K562 (cell line): ENCODE measurements around the gene BIRC3. TPM values are rescaled to one million over a fixed set of nuclear protein-coding genes. Genes with fewer than 3 reads are reported as not detected.
A peak's percentile ranks its signal among the peaks of the same experiment; 100 is the strongest.

Experiments
- ATAC-seq: fragments of 200-7000 bp; cut with Tn5 transposase; 3 replicates; pipeline ENCODE4 v1.9.1; 2020; ENCODE audit warnings: moderate library complexity
- BruUV-seq: library from RNA; stranded (reverse); fragments of 400-500 nt; replicated peaks from 2 replicates; lab custom pipeline; 2021; lab: Mats Ljungman, UMichigan
- CTCF ChIA-PET: fragments of 300-600 bp; formaldehyde crosslinking; extraction: SDS; loops from one replicate; lab custom pipeline; 2021; ENCODE audit warnings: low intra/inter-chr PET ratio; lab: Yijun Ruan, JAX
- POLR2A ChIA-PET: fragments of 300-600, 350-650 bp; sonication (Branson Sonifier 250); formaldehyde crosslinking; extraction: SDS; loops from one replicate; lab custom pipeline; 2021; ENCODE audit warnings: antibody characterized with exemption, inconsistent platforms; lab: Yijun Ruan, JAX
- DNase-seq, 4 experiments: peaks; one replicate each; pipeline versions ENCODE4 v3.0.0 to v3.0.0-alpha.2; 2011 to 2018; ENCODE audit warnings: low spot score in 3 of 4, mixed read lengths in 3 of 4; ENCODE audit errors: extremely low read depth in 1 of 4
- FAIRE-seq: peaks from 2 replicates; lab custom pipeline; 2011; peaks lifted over from hg19 to GRCh38; lab: Jason Lieb, UNC
- H2AFZ ChIP-seq: 2 replicates; pipeline ENCODE4 v1.6.0; 2011; ENCODE audit warnings: low read depth, low read length, control low read depth, inconsistent platforms
- H3K27ac ChIP-seq: fragments of 200-600 bp; 3 replicates; pipeline ENCODE4 v1.8.0; 2011; ENCODE audit warnings: low read depth, mild to moderate bottlenecking, control low read depth, inconsistent platforms, low read length, moderate library complexity, mixed read lengths; ENCODE audit errors: extremely low read depth
- H3K27me3 ChIP-seq, 2 experiments: fragments of 300-600 bp in 1 of 2; 2 replicates in 1 of 2; 3 replicates in 1 of 2; pipeline versions ENCODE4 v1.6.0 to v1.8.0; 2011; ENCODE audit warnings: inconsistent platforms in 2 of 2, low read length in 2 of 2, mild to moderate bottlenecking in 1 of 2, mixed read lengths in 1 of 2, moderate library complexity in 1 of 2; ENCODE audit not compliant: control insufficient read depth in 2 of 2, insufficient read depth in 2 of 2
- H3K36me3 ChIP-seq: fragments of 300-600 bp; 3 replicates; pipeline ENCODE4 v1.8.0; 2011; ENCODE audit warnings: mild to moderate bottlenecking, low read length, inconsistent platforms; ENCODE audit not compliant: control insufficient read depth, insufficient read depth
- H3K4me1 ChIP-seq, 2 experiments: fragments of 200-600 bp in 1 of 2; replicated peaks in 1 of 2; 2 replicates in 1 of 2; 3 replicates in 1 of 2; pipeline versions ENCODE4 v1.5.1 to v1.8.0; 2011; ENCODE audit warnings: inconsistent platforms in 2 of 2, low read length in 2 of 2, mild to moderate bottlenecking in 1 of 2, mixed read lengths in 1 of 2, moderate library complexity in 1 of 2; ENCODE audit not compliant: control insufficient read depth in 2 of 2, insufficient read depth in 2 of 2
- H3K4me2 ChIP-seq: 2 replicates; pipeline ENCODE4 v1.6.1; 2011; ENCODE audit warnings: low read length, control low read depth, inconsistent platforms, mixed read lengths; ENCODE audit not compliant: insufficient read depth
- H3K4me3 ChIP-seq: fragments of 200-600 bp; sonication (generic), shearing (Covaris generic); 2 replicates; pipeline ENCODE4 v1.5.1; 2016; ENCODE audit warnings: control low read depth, inconsistent platforms
- H3K79me2 ChIP-seq: fragments of 200-600 bp; 3 replicates; pipeline ENCODE4 v1.8.0; 2011; ENCODE audit warnings: low read length, inconsistent platforms; ENCODE audit not compliant: control insufficient read depth, insufficient read depth
- H3K9ac ChIP-seq, 2 experiments: 2 replicates each; pipeline versions ENCODE4 v1.6.0 to v1.6.1; 2011; ENCODE audit warnings: low read depth in 2 of 2, low read length in 2 of 2, control low read depth in 1 of 2, inconsistent platforms in 1 of 2, mild to moderate bottlenecking in 1 of 2, mixed read lengths in 1 of 2; ENCODE audit not compliant: insufficient read depth in 1 of 2
- H3K9me1 ChIP-seq: one replicate; pipeline ENCODE4 v1.6.0; 2011; ENCODE audit warnings: inconsistent platforms, mild to moderate bottlenecking, low read length, moderate library complexity; ENCODE audit not compliant: control insufficient read depth, insufficient read depth
- H3K9me3 ChIP-seq: replicated peaks from 2 replicates; pipeline ENCODE4 v1.5.1; 2011; ENCODE audit warnings: low read depth, low read length, inconsistent platforms; ENCODE audit not compliant: control insufficient read depth, insufficient read depth
- H4K20me1 ChIP-seq: replicated peaks from 2 replicates; pipeline ENCODE4 v1.6.1; 2011; ENCODE audit warnings: low read length, inconsistent platforms, mixed read lengths; ENCODE audit not compliant: control insufficient read depth, insufficient read depth
- ATF3 ChIP-seq, 2 experiments: fragments of 450-650 bp in 1 of 2; sonication (generic) in 1 of 2; formaldehyde crosslinking in 1 of 2; IDR thresholded peaks in 1 of 2; conservative IDR thresholded peaks in 1 of 2; 2 replicates each; pipeline versions ENCODE4 v1.6.1 to v1.8.1; 2016 to 2023; ENCODE audit warnings: mild to moderate bottlenecking in 2 of 2, moderate library complexity in 2 of 2, inconsistent platforms in 1 of 2, missing genetic modification reagents in 1 of 2
- DPF2 ChIP-seq: fragments of 450-650 bp; IDR thresholded peaks from 2 replicates; pipeline ENCODE4 v1.6.1; 2016
- FOS ChIP-seq: IDR thresholded peaks from 3 replicates; pipeline ENCODE4 v1.6.1; 2011; ENCODE audit not compliant: insufficient read length; ENCODE audit errors: extremely low read depth
- GATA2 ChIP-seq: sonication (generic); formaldehyde crosslinking; IDR thresholded peaks from 2 replicates; pipeline ENCODE4 v1.4.0; 2020; ENCODE audit warnings: mild to moderate bottlenecking, missing genetic modification reagents
- IRF9 ChIP-seq: fragments of 450-650 bp; IDR thresholded peaks from 2 replicates; pipeline ENCODE4 v1.6.1; 2016; ENCODE audit warnings: missing biosample characterization, missing genetic modification characterization
- JUN ChIP-seq, 2 experiments: sonication (generic) in 1 of 2; formaldehyde crosslinking in 1 of 2; IDR thresholded peaks; 2 replicates each; pipeline versions ENCODE4 v1.6.1 to v1.8.0; 2012 to 2022; ENCODE audit warnings: borderline replicate concordance in 2 of 2, mild to moderate bottlenecking in 2 of 2, improper control_type of control experiment in 1 of 2, low read depth in 1 of 2, low read length in 1 of 2, missing genetic modification reagents in 1 of 2
- JUND ChIP-seq, 2 experiments: IDR thresholded peaks; 2 replicates in 1 of 2; 3 replicates in 1 of 2; pipeline ENCODE4 v1.6.1; 2011; ENCODE audit warnings: borderline replicate concordance in 2 of 2, low read depth in 2 of 2, low read length in 2 of 2, improper control_type of control experiment in 1 of 2, missing biosample characterization in 1 of 2, missing genetic modification characterization in 1 of 2, missing genetic modification reagents in 1 of 2
- MEIS2 ChIP-seq: fragments of 450-650 bp; IDR thresholded peaks from 2 replicates; pipeline ENCODE4 v1.6.1; 2014; ENCODE audit warnings: mild to moderate bottlenecking; ENCODE audit not compliant: partially characterized antibody
- SMARCA4 ChIP-seq: fragments of 450-650 bp; IDR thresholded peaks from 2 replicates; pipeline ENCODE4 v1.6.1; 2016
- THAP12 ChIP-seq: fragments of 250-450 bp; sonication (Bioruptor Pico); IDR thresholded peaks from 2 replicates; pipeline ENCODE4 v1.9.0; 2021; ENCODE audit warnings: mild to moderate bottlenecking, inconsistent platforms
- VEZF1 ChIP-seq: fragments of 200-800 bp; sonication (Bioruptor generic); IDR thresholded peaks from 2 replicates; pipeline ENCODE4 v1.6.1; 2017; ENCODE audit warnings: missing genetic modification characterization, missing compliant biosample characterization
- ZNF644 ChIP-seq: fragments of 200-800 bp; sonication (Bioruptor generic); IDR thresholded peaks from 2 replicates; pipeline ENCODE4 v1.6.1; 2016; ENCODE audit warnings: low read depth, missing genetic modification characterization, missing compliant biosample characterization
- WGBS: fragments of 100-300 bp; shearing (Covaris generic); methylation state at CpG from one replicate; pipeline ENCODE4 v1.1.6; 2016; ENCODE audit warnings: low coverage, mixed read lengths; ENCODE audit not compliant: insufficient coverage; ENCODE audit errors: missing lambda C conversion rate; 5-methylcytosine and 5-hydroxymethylcytosine counted together
- in situ Hi-C: fragments of 300-500 bp; cut with MboI; formaldehyde crosslinking; loops from 4 replicates; pipeline ENCODE4 v1.15.0; 2018; ENCODE audit warnings: inconsistent platforms, mixed read lengths
- intact Hi-C: fragments of 100-400 bp; cut with micrococcal nuclease; formaldehyde crosslinking; loops from 2 replicates; pipeline ENCODE4 v1.14.2; 2022
- polyA plus RNA-seq, 8 experiments: library from polyadenylated mRNA; depleted of rRNA in 4 of 8; stranded (reverse) in 5 of 8; unstranded in 3 of 8; fragments of >200 nt; fragmentation: Nextera tagmentation in 2 of 8; fragmentation: Illumina TruSeq in 1 of 8; extraction: Ambion mirVana in 2 of 8; extraction: Trizol in 1 of 8; gene quantifications; 2 replicates each; pipeline versions ENCODE4 v1.2.1 to v1.2.3, GENCODE V29; 2011 to 2014; ENCODE audit warnings: inconsistent platforms in 1 of 8, missing spikeins in 1 of 8
- total RNA-seq, 7 experiments: library from RNA; depleted of rRNA in 6 of 7; stranded (reverse); fragments of >200 nt in 6 of 7; fragmentation: Illumina TruSeq in 2 of 7; extraction: Trizol in 2 of 7; gene quantifications; 2 replicates each; pipeline versions ENCODE4 v1.2.1 to v1.2.3, GENCODE V29; 2011 to 2021; ENCODE audit warnings: low replicate concordance in 1 of 7

Gene BIRC3
- total and polyA plus RNA-seq, 9 of the 15 experiments (the other 6 are each of a cell fraction or from before 2014, with no cell fraction given): 0.08 to 0.42 (median 0.18) TPM

GRCh38 chr11:102317099-102317767 lies at the start of gene BIRC3 (continued):
- TF ChIP-seq ZNF644 (tag) (no peak), IRF9 (no peak)

- POLR2A ChIA-PET: interaction anchor here (0.8 to 2.2 kb wide), 2 partner anchors 14 to 80 kb away, joined by 4 to 5 read pairs; partner anchors contain the start of gene BIRC2
- Histone ChIP-seq H3K36me3 (no peaks in the 10 kb centered on the region), H3K4me2 (peak overlapping the region; percentile 86; the same call in 1 of the 2 replicates), H3K4me3 (no peak overlapping the region), H3K9me1 (no peaks in the 10 kb centered on the region), H3K27ac (no peak overlapping the region), H3K9ac (no peak overlapping the region), H3K4me1 (peaks cover 10 to 15% of the 10 kb centered on the region in 2 experiments), H2AFZ (peak overlapping the region; percentile 84), H3K27me3 (peaks cover 2 to 6% of the 10 kb centered on the region in 2 experiments; a peak in 3 of 5 replicates), H3K79me2 (no peaks in the 10 kb centered on the region), H4K20me1 (no peaks in the 10 kb centered on the region), H3K9me3 (no peaks in the 10 kb centered on the region)
- intact Hi-C loops (no loop called here), in situ Hi-C loops (no loop called here)
- CTCF ChIA-PET: no interaction called here
- WGBS: 3% methylated on average over 5 of the region's 5 CpGs
- FAIRE-seq: peak; percentile 73
- BruUV-seq: no TSS peak
- ATAC-seq: peak; percentile 29; the same call in 1 of the 3 replicates
- DNase-seq: peak; percentile 19 to 33 (median 26)
- TF ChIP-seq JUND (IDR thresholded peaks at IDR 0.05; ENCODE audit: borderline replicate concordance, low read depth, low read length): peak; percentile 91
- peak; percentile 92; the same call in 2 of the 3 replicates for TF ChIP-seq JUND (tag; IDR thresholded peaks at IDR 0.05; ENCODE audit: borderline replicate concordance, low read depth, low read length)
- 0 out of 2 replicates have a peak, but pooled peaks have one; percentile 27 for TF ChIP-seq VEZF1 (CRISPR knock-in tag)
- TF ChIP-seq JUN (IDR thresholded peaks at IDR 0.05; ENCODE audit: borderline replicate concordance, low read depth, low read length): peak; percentile 31; the same call in 1 of the 2 replicates
- no peak for TF ChIP-seq JUN (CRISPR knock-in tag; IDR thresholded peaks at IDR 0.05; ENCODE audit: borderline replicate concordance)
- no peak for TF ChIP-seq THAP12 (CRISPR knock-in tag)
- 0 out of 2 replicates have a peak, but pooled peaks have one; percentile 47 for TF ChIP-seq GATA2
- peak; percentile 72 for TF ChIP-seq ATF3 (IDR thresholded peaks at IDR 0.05)
- TF ChIP-seq ATF3 (CRISPR knock-in tag; conservative IDR thresholded peaks at IDR 0.05): no peak
- peak; percentile 66; the same call in 1 of the 2 replicates for TF ChIP-seq SMARCA4
- TF ChIP-seq DPF2: peak; percentile 49; the same call in 1 of the 2 replicates
- TF ChIP-seq FOS: peak; percentile 6
- TF ChIP-seq MEIS2: peak; percentile 81
These were observed 49.7 kb upstream of the BIRC3 start for GRCh38 chr11:102267609-102268008.
